T-cell (primary cell): ENCODE data around the gene LRRN4CL. TPM values are rescaled to one million over a fixed set of nuclear protein-coding genes. Genes with fewer than 3 reads are reported as not detected.
A peak's percentile ranks its signal among the peaks of the same experiment; 100 is the strongest.
"Not testable (repeated sequence)": the region's sequence is repeated elsewhere in the genome, so short reads cannot be mapped to it uniquely, and the experiment has no call there.

ENCODE experiments used
- ATAC-seq, 4 experiments: fragments of 200-7000 bp in 3 of 4; fragments of 150-1000 bp in 1 of 4; cut with Tn5 transposase; replicated peaks in 1 of 4; 1 replicate in 3 of 4; 2 replicates in 1 of 4; pipeline ENCODE4 v1.10.0; 2021; ENCODE audit warnings: moderate library complexity in 3 of 4, mild to moderate bottlenecking in 2 of 4, moderate number of reproducible peaks in 1 of 4
- CTCF ChIA-PET, 2 donors: fragments of 300-600 bp; sonication (Branson Sonifier 250); formaldehyde crosslinking; loops; one replicate each; lab custom pipeline; 2022; ENCODE audit warnings: antibody characterized with exemption in 2 of 2; lab: Charles Lee
- POLR2A ChIA-PET, 2 donors: fragments of 300-600 bp; sonication (Branson Sonifier 250); formaldehyde crosslinking; loops; one replicate each; lab custom pipeline; 2022; ENCODE audit warnings: antibody characterized with exemption in 2 of 2; lab: Charles Lee
- DNase-seq, 35 experiments: peaks; one replicate each; pipeline versions ENCODE4 v3.0.0 to v3.0.0-alpha.2; 2013 to 2023
- H3K27ac ChIP-seq: one replicate; pipeline ENCODE4 v1.5.1; 2013; ENCODE audit warnings: low read length
- H3K27me3 ChIP-seq, 2 experiments: replicated peaks in 1 of 2; 1 replicate in 1 of 2; 2 replicates in 1 of 2; pipeline versions ENCODE4 v1.6.1 to v1.7.0; 2013; ENCODE audit warnings: low read length in 1 of 2, mixed read lengths in 1 of 2; ENCODE audit not compliant: control insufficient read depth in 2 of 2, insufficient read depth in 2 of 2; ENCODE audit errors: extremely low read depth in 1 of 2
- H3K36me3 ChIP-seq, 2 donors: 1 replicate in 1 of 2; 2 replicates in 1 of 2; pipeline versions ENCODE4 v1.6.1 to v1.7.0; 2013; ENCODE audit warnings: low read length in 1 of 2; ENCODE audit not compliant: control insufficient read depth in 2 of 2, insufficient read depth in 1 of 2; ENCODE audit errors: extremely low read depth in 1 of 2
- H3K4me1 ChIP-seq, 2 experiments: 1 replicate in 1 of 2; 2 replicates in 1 of 2; pipeline versions ENCODE4 v1.6.1 to v1.7.0; 2013; ENCODE audit warnings: low read length in 2 of 2, mixed read lengths in 1 of 2; ENCODE audit not compliant: insufficient read depth in 2 of 2, control insufficient read depth in 1 of 2; ENCODE audit errors: extremely low read depth in 1 of 2
- H3K4me3 ChIP-seq, 2 donors: 1 replicate in 1 of 2; 2 replicates in 1 of 2; pipeline versions ENCODE4 v1.5.1 to v1.7.0; 2013; ENCODE audit warnings: mild to moderate bottlenecking in 2 of 2, low read length in 1 of 2, moderate library complexity in 1 of 2; ENCODE audit not compliant: control insufficient read depth in 1 of 2; ENCODE audit errors: extremely low read depth in 1 of 2
- H3K9me3 ChIP-seq: 2 replicates; pipeline ENCODE4 v1.7.0; 2013
- H3K27ac Mint-ChIP-seq, 2 donors: one replicate each; pipeline ENCODE4 v1.8.0; 2020 to 2021; ENCODE audit warnings: mild to moderate bottlenecking in 2 of 2, mixed read lengths in 2 of 2
- H3K27me3 Mint-ChIP-seq, 2 donors: one replicate each; pipeline ENCODE4 v1.8.0; 2021 to 2022; ENCODE audit warnings: mixed read lengths in 2 of 2
- H3K36me3 Mint-ChIP-seq: one replicate; pipeline ENCODE4 v1.8.0; 2021; ENCODE audit warnings: mixed read lengths
- H3K4me1 Mint-ChIP-seq, 3 donors: one replicate each; pipeline ENCODE4 v1.8.0; 2020 to 2022; ENCODE audit warnings: mixed read lengths in 3 of 3, mild to moderate bottlenecking in 1 of 3
- H3K4me3 Mint-ChIP-seq, 3 donors: one replicate each; pipeline ENCODE4 v1.8.0; 2020 to 2022; ENCODE audit warnings: mild to moderate bottlenecking in 3 of 3, mixed read lengths in 3 of 3, moderate library complexity in 3 of 3
- H3K9me3 Mint-ChIP-seq, 3 donors: one replicate each; pipeline ENCODE4 v1.8.0; 2020 to 2022; ENCODE audit warnings: mixed read lengths in 3 of 3
- WGBS: methylation state at CpG from one replicate; pipeline ENCODE4 v1.1.5; 2013; ENCODE audit warnings: missing lambda C conversion rate; ENCODE audit not compliant: insufficient coverage; 5-methylcytosine and 5-hydroxymethylcytosine counted together
- total RNA-seq, 35 experiments: library from RNA in 6 of 35; stranded (reverse) in 6 of 35; fragments of 120-200 nt in 1 of 35; gene quantifications; one replicate each; pipeline versions ENCODE4 v1.2.1 to v1.2.4 and lab custom pipeline; 2013 to 2026

LRRN4CL gene
- under 1 TPM in 4 of 5 donors, not detected in 1; 0.14 to 0.29 (median 0.19) TPM for total RNA-seq
- total RNA-seq (2013), result 0.22 TPM
- total RNA-seq (lab: John Stamatoyannopoulos, UW), result 0 to 0.32 (median 0) reads per million in 29 experiments

GRCh38 chr11:62689421-62690183 lies at the start of gene LRRN4CL:
Gene LRRN4CL, minus strand, starts transcription at chr11:62689530. Its CDS starts 1,022 bp downstream, at chr11:62688508.
- H3K36me3 Mint-ChIP-seq, result peaks cover 26% of the 10 kb centered on the region
- POLR2A ChIA-PET, result interaction anchor here (0.5 to 1.0 kb wide), 3 partner anchors 16 to 247 kb away, joined by 3 to 4 read pairs (median 3); partner anchors contain the start of genes C11orf98 (in 1 of the 2) and CSKMT (in 1 of the 2)
- no peak within 1 kb of the TSS for H3K27ac ChIP-seq
- H3K27me3 ChIP-seq, result peaks cover 2 to 17% of the 10 kb centered on the region in 2 experiments
- ATAC-seq, result no peak
- no peaks in the 10 kb centered on the region for H3K9me3 Mint-ChIP-seq
- H3K4me1 ChIP-seq, result peaks cover 0 to 9% of the 10 kb centered on the region in 2 experiments
- no peak for DNase-seq
- H3K4me1 Mint-ChIP-seq, result peaks cover under 1 to 3% (median under 1%) of the 10 kb centered on the region in 3 donors
- no peak within 1 kb of the TSS for H3K4me3 ChIP-seq
- H3K27me3 Mint-ChIP-seq, result peaks cover 5 to 9% of the 10 kb centered on the region in 2 donors
- WGBS, result no CpG with 5 or more reads among the region's 11 CpGs
- H3K9me3 ChIP-seq, result no peaks in the 10 kb centered on the region
- CTCF ChIA-PET, result interaction anchor here in 1 of 2 donors (0.6 kb wide), 1 partner anchor 15 kb away, joined by 5 read pairs; no protein-coding TSS in a partner anchor
- H3K27ac Mint-ChIP-seq, result no peak within 1 kb of the TSS
- no peak within 1 kb of the TSS for H3K4me3 Mint-ChIP-seq
- H3K36me3 ChIP-seq, result peaks cover 18 to 27% of the 10 kb centered on the region in 2 donors

GRCh38 chr11:62737196-62737595 lies 47.9 kb upstream of the LRRN4CL start:
- H3K27ac Mint-ChIP-seq, result no peak overlapping the region
- H3K9me3 Mint-ChIP-seq, result no peaks in the 10 kb centered on the region
- no peak for ATAC-seq
- no peak overlapping the region for H3K27ac ChIP-seq
- no peak overlapping the region for H3K4me3 ChIP-seq
- DNase-seq, result no peak
- H3K4me3 Mint-ChIP-seq, result no peak overlapping the region
- H3K4me1 ChIP-seq, result peaks cover 0 to 3% of the 10 kb centered on the region in 2 experiments
- no peaks in the 10 kb centered on the region for H3K27me3 ChIP-seq
- no peaks in the 10 kb centered on the region for H3K27me3 Mint-ChIP-seq
- CTCF ChIA-PET, result interaction anchor here in 1 of 2 donors (0.7 kb wide), 1 partner anchor 125 kb away, joined by 3 read pairs; no protein-coding TSS in a partner anchor
- H3K4me1 Mint-ChIP-seq, result peaks cover 5 to 7% (median 7%) of the 10 kb centered on the region in 3 donors
- POLR2A ChIA-PET, result interaction anchor here in 1 of 2 donors (0.6 to 0.7 kb wide), 2 partner anchors 24 to 107 kb away, joined by 3 to 4 read pairs; no protein-coding TSS in a partner anchor
- peaks cover 0 to 59% of the 10 kb centered on the region in 2 donors for H3K36me3 ChIP-seq
- peaks cover 22% of the 10 kb centered on the region for H3K36me3 Mint-ChIP-seq
- H3K9me3 ChIP-seq, result no peaks in the 10 kb centered on the region

GRCh38 chr11:62732830-62733229 lies 43.5 kb upstream of the LRRN4CL start:
- Mint-ChIP-seq H3K4me3 (no peak overlapping the region), H3K9me3 (no peaks in the 10 kb centered on the region), H3K27ac (no peak overlapping the region), H3K36me3 (peaks cover 17% of the 10 kb centered on the region), H3K4me1 (peaks cover 17 to 32% (median 28%) of the 10 kb centered on the region in 3 donors), H3K27me3 (no peaks in the 10 kb centered on the region)
- WGBS, result no CpG with 5 or more reads among the region's 2 CpGs
- POLR2A ChIA-PET, result no interaction called here
- H3K27me3 ChIP-seq, result no peaks in the 10 kb centered on the region
- no peak overlapping the region for H3K4me3 ChIP-seq
- peaks cover 0 to 48% of the 10 kb centered on the region in 2 donors for H3K36me3 ChIP-seq
- ATAC-seq, result no peak
- peaks cover 9 to 28% of the 10 kb centered on the region in 2 experiments for H3K4me1 ChIP-seq
- CTCF ChIA-PET, result interaction anchor here in 1 of 2 donors (0.7 kb wide), 1 partner anchor 46 kb away, joined by 3 read pairs; no protein-coding TSS in a partner anchor
- no peak overlapping the region for H3K27ac ChIP-seq
- no peaks in the 10 kb centered on the region for H3K9me3 ChIP-seq
- peak in 1 of 35 experiments; percentile 45 for DNase-seq

GRCh38 chr11:62730076-62730475 lies 40.7 kb upstream of the LRRN4CL start:
- ChIA-PET CTCF (interaction anchor here (0.6 to 1.0 kb wide), 4 partner anchors 24 to 124 kb away, joined by 3 to 9 read pairs (median 6); partner anchors contain the start of gene ZBTB3 (in 1 of the 2)), POLR2A (interaction anchor here (0.5 to 1.1 kb wide), 6 partner anchors 19 to 1522 kb away, joined by 3 to 9 read pairs (median 3); partner anchors contain the start of gene POLR2G (in 1 of the 2))
- H3K4me3 Mint-ChIP-seq, result peak overlapping the region; percentile 73 to 98 (median 98)
- Histone ChIP-seq H3K4me3 (peak overlapping the region in 1 of 2 donors; percentile 2), H3K36me3 (peaks cover 0 to 28% of the 10 kb centered on the region in 2 donors), H3K4me1 (peaks cover 14 to 41% of the 10 kb centered on the region in 2 experiments)
- DNase-seq, H3K27me3 Mint-ChIP-seq, H3K9me3 Mint-ChIP-seq, H3K27me3 ChIP-seq, ATAC-seq, H3K27ac ChIP-seq, H3K9me3 ChIP-seq: not testable (repeated sequence)
- WGBS, result 93% methylated on average over 11 of the region's 14 CpGs
- peaks cover 22% of the 10 kb centered on the region for H3K36me3 Mint-ChIP-seq
- peak overlapping the region; percentile 16 to 63 for H3K27ac Mint-ChIP-seq
- H3K4me1 Mint-ChIP-seq, result peaks cover 30 to 43% (median 40%) of the 10 kb centered on the region in 3 donors

GRCh38 chr11:62728171-62728988 lies 39.0 kb upstream of the LRRN4CL start, which contains the start of gene TTC9C:
Gene TTC9C, plus strand, starts transcription at chr11:62728486. Its CDS starts 363 bp downstream, at chr11:62728849.
- H3K27ac ChIP-seq, result peak within 1 kb of the TSS; percentile 94
- Mint-ChIP-seq H3K4me3 (peak within 1 kb of the TSS; percentile 95 to 98 (median 98)), H3K36me3 (peaks cover 30% of the 10 kb centered on the region), H3K9me3 (no peaks in the 10 kb centered on the region), H3K27me3 (no peaks in the 10 kb centered on the region), H3K27ac (peak within 1 kb of the TSS; percentile 98 to 99), H3K4me1 (peaks cover 47 to 58% (median 56%) of the 10 kb centered on the region in 3 donors)
- H3K4me1 ChIP-seq, result peaks cover 20 to 47% of the 10 kb centered on the region in 2 experiments
- CTCF ChIA-PET, result interaction anchor here in 1 of 2 donors (1.1 to 2.8 kb wide), 3 partner anchors 25 to 58 kb away, joined by 3 to 14 read pairs (median 10); partner anchors contain the start of gene ZBTB3
- H3K36me3 ChIP-seq, result peaks cover 1 to 32% of the 10 kb centered on the region in 2 donors
- H3K9me3 ChIP-seq, result no peaks in the 10 kb centered on the region
- peak; percentile 72 to 89 (median 79) for DNase-seq
- peak within 1 kb of the TSS; percentile 86 to 95 for H3K4me3 ChIP-seq
- peak; percentile 38 to 51 (median 44) for ATAC-seq
- WGBS, result 2% methylated on average over 14 of the region's 29 CpGs
- POLR2A ChIA-PET, result interaction anchor here (0.6 to 3.0 kb wide), 6 partner anchors 25 to 136 kb away, joined by 3 to 19 read pairs (median 8); partner anchors contain the start of genes C11orf98 (in 2 of the 2), CSKMT (in 2 of the 2) and ZBTB3 (in 1 of the 2)
- no peaks in the 10 kb centered on the region for H3K27me3 ChIP-seq
